IMR-90 (cell line): ENCODE results near the gene MASP2. TPM values are rescaled to one million over a fixed set of nuclear protein-coding genes. Genes with fewer than 3 reads are reported as not detected.

Experiments used
- ATAC-seq: fragments of 200-7000 bp; cut with Tn5 transposase; 2 replicates; pipeline ENCODE4 v1.9.1; 2020; ENCODE audit warnings: low read depth, mild to moderate bottlenecking, moderate library complexity
- BruUV-seq: library from RNA; stranded (reverse); fragments of 400-500 nt; replicated peaks from 2 replicates; lab custom pipeline; 2021; lab: Mats Ljungman, UMichigan
- CTCF ChIA-PET: fragments of 300-600 bp; formaldehyde crosslinking; extraction: SDS; loops from one replicate; lab custom pipeline; 2021; ENCODE audit warnings: antibody characterized with exemption; lab: Yijun Ruan, JAX
- POLR2A ChIA-PET: fragments of 300-600 bp; sonication (Branson Sonifier 250); formaldehyde crosslinking; loops from one replicate; lab custom pipeline; 2022; ENCODE audit warnings: antibody characterized with exemption; ENCODE audit not compliant: unreplicated experiment; lab: Charles Lee
- DNase-seq: peaks from one replicate; pipeline ENCODE4 v3.0.0; 2013
- H2AFZ ChIP-seq: replicated peaks from 2 replicates; pipeline ENCODE3; 2013; ENCODE audit warnings: low read length, mild to moderate bottlenecking; ENCODE audit not compliant: poor library complexity
- H2AK5ac ChIP-seq: 2 replicates; pipeline ENCODE4 v1.6.1; 2013; ENCODE audit warnings: low read depth, low read length, inconsistent platforms
- H2AK9ac ChIP-seq: replicated peaks from 2 replicates; pipeline ENCODE3; 2013; ENCODE audit warnings: mild to moderate bottlenecking, low read depth, low read length, moderate library complexity; ENCODE audit not compliant: poor library complexity
- H2BK120ac ChIP-seq: 2 replicates; pipeline ENCODE4 v1.6.1; 2013; ENCODE audit warnings: low read depth, low read length, inconsistent platforms
- H2BK15ac ChIP-seq: 3 replicates; pipeline ENCODE4 v1.6.1; 2013; ENCODE audit warnings: low read depth, low read length, inconsistent platforms
- H2BK20ac ChIP-seq: 2 replicates; pipeline ENCODE4 v1.6.1; 2013; ENCODE audit warnings: low read depth, mild to moderate bottlenecking, inconsistent platforms, low read length, moderate library complexity
- H2BK5ac ChIP-seq: 2 replicates; pipeline ENCODE4 v1.6.1; 2013; ENCODE audit warnings: mild to moderate bottlenecking, low read depth, low read length, inconsistent platforms; ENCODE audit not compliant: poor library complexity, severe bottlenecking
- H3K14ac ChIP-seq: replicated peaks from 2 replicates; pipeline ENCODE4 v1.6.1; 2013; ENCODE audit warnings: low read depth, low read length, inconsistent platforms
- H3K18ac ChIP-seq: 2 replicates; pipeline ENCODE4 v1.6.1; 2013; ENCODE audit warnings: low read depth, low read length, control low read depth
- H3K23ac ChIP-seq: 2 replicates; pipeline ENCODE4 v1.6.1; 2013; ENCODE audit warnings: low read depth, low read length, inconsistent platforms
- H3K27ac ChIP-seq: 2 replicates; pipeline ENCODE4 v1.5.1; 2013; ENCODE audit warnings: mild to moderate bottlenecking, control low read depth, low read length; ENCODE audit not compliant: insufficient read depth
- H3K27me3 ChIP-seq: 2 replicates; pipeline ENCODE4 v1.6.1; 2013; ENCODE audit warnings: low read length; ENCODE audit not compliant: control insufficient read depth, insufficient read depth
- H3K36me3 ChIP-seq: 2 replicates; pipeline ENCODE4 v1.6.1; 2013; ENCODE audit warnings: low read length, mixed read lengths; ENCODE audit not compliant: control insufficient read depth, insufficient read depth
- H3K4ac ChIP-seq: 2 replicates; pipeline ENCODE4 v1.6.1; 2013; ENCODE audit warnings: low read depth, low read length, inconsistent platforms
- H3K4me1 ChIP-seq: 2 replicates; pipeline ENCODE4 v1.6.1; 2013; ENCODE audit warnings: low read length, mixed read lengths; ENCODE audit not compliant: control insufficient read depth, insufficient read depth
- H3K4me2 ChIP-seq: 2 replicates; pipeline ENCODE4 v1.6.1; 2013; ENCODE audit warnings: low read depth, mild to moderate bottlenecking, control low read depth, low read length, moderate library complexity
- H3K4me3 ChIP-seq: 2 replicates; pipeline ENCODE4 v1.5.1; 2013; ENCODE audit warnings: low read depth, mild to moderate bottlenecking, control low read depth, low read length, moderate library complexity; ENCODE audit not compliant: insufficient read depth
- H3K56ac ChIP-seq: 2 replicates; pipeline ENCODE4 v1.6.1; 2013; ENCODE audit warnings: low read length, inconsistent platforms; ENCODE audit not compliant: insufficient read depth; ENCODE audit errors: extremely low read depth
- H3K79me1 ChIP-seq, 2 experiments: 2 replicates each; pipeline ENCODE4 v1.6.1; 2013; ENCODE audit warnings: low read length in 2 of 2, inconsistent platforms in 1 of 2, low read depth in 1 of 2
- H3K9ac ChIP-seq: 2 replicates; pipeline ENCODE4 v1.6.1; 2013; ENCODE audit warnings: low read depth, low read length, control low read depth
- H3K9me1 ChIP-seq: 2 replicates; pipeline ENCODE4 v1.6.1; 2013; ENCODE audit warnings: low read length, inconsistent platforms; ENCODE audit not compliant: insufficient read depth
- H3K9me3 ChIP-seq: 2 replicates; pipeline ENCODE4 v1.6.1; 2013; ENCODE audit warnings: low read length; ENCODE audit not compliant: control insufficient read depth, insufficient read depth
- H4K20me1 ChIP-seq: 2 replicates; pipeline ENCODE4 v1.6.1; 2013; ENCODE audit warnings: low read length, inconsistent platforms; ENCODE audit not compliant: insufficient read depth
- H4K5ac ChIP-seq: 2 replicates; pipeline ENCODE4 v1.6.1; 2013; ENCODE audit warnings: mild to moderate bottlenecking, low read depth, low read length, control low read depth
- H4K8ac ChIP-seq, 2 experiments: 2 replicates each; pipeline ENCODE4 v1.6.1; 2013; ENCODE audit warnings: low read depth in 2 of 2, low read length in 2 of 2, control low read depth in 1 of 2, inconsistent platforms in 1 of 2
- H4K91ac ChIP-seq: 2 replicates; pipeline ENCODE4 v1.6.1; 2013; ENCODE audit warnings: low read depth, low read length, inconsistent platforms; ENCODE audit not compliant: insufficient read depth
- BHLHE40 ChIP-seq: fragments of 150-350 bp; IDR thresholded peaks from 2 replicates; pipeline ENCODE4 v1.6.1; 2016; ENCODE audit warnings: mild to moderate bottlenecking, low read depth, low read length
- CEBPB ChIP-seq: IDR thresholded peaks from 2 replicates; pipeline ENCODE4 v1.6.1; 2012; ENCODE audit warnings: low read depth, low read length, improper control_type of control experiment
- CHD1 ChIP-seq: IDR thresholded peaks from 2 replicates; pipeline ENCODE4 v1.6.1; 2012; ENCODE audit warnings: low read depth, low read length, improper control_type of control experiment
- CTCF ChIP-seq: conservative IDR thresholded peaks from 2 replicates; pipeline ENCODE4 v1.5.1; 2012; ENCODE audit warnings: mild to moderate bottlenecking, low read depth, low read length, improper control_type of control experiment
- MAFK ChIP-seq: IDR thresholded peaks from 2 replicates; pipeline ENCODE4 v1.6.1; 2012; ENCODE audit warnings: low read depth, low read length, improper control_type of control experiment
- MAZ ChIP-seq: IDR thresholded peaks from 2 replicates; pipeline ENCODE4 v1.6.1; 2012; ENCODE audit warnings: low read depth, mild to moderate bottlenecking, low read length, improper control_type of control experiment, moderate library complexity, borderline replicate concordance
- MXI1 ChIP-seq: IDR thresholded peaks from 2 replicates; pipeline ENCODE4 v1.6.1; 2012; ENCODE audit warnings: low read depth, mild to moderate bottlenecking, low read length, moderate library complexity, borderline replicate concordance
- NFE2L2 ChIP-seq: fragments of 150-350 bp; IDR thresholded peaks from 2 replicates; pipeline ENCODE4 v1.6.1; 2016; ENCODE audit warnings: low read depth, mild to moderate bottlenecking, low read length
- POLR2A ChIP-seq: IDR thresholded peaks from 2 replicates; pipeline ENCODE4 v1.6.1; 2012; ENCODE audit warnings: mild to moderate bottlenecking, low read depth, low read length
- RAD21 ChIP-seq: IDR thresholded peaks from 2 replicates; pipeline ENCODE4 v1.6.1; 2012; ENCODE audit warnings: low read length, improper control_type of control experiment
- RCOR1 ChIP-seq: IDR thresholded peaks from 2 replicates; pipeline ENCODE4 v1.6.1; 2012; ENCODE audit warnings: mild to moderate bottlenecking, low read length, improper control_type of control experiment; ENCODE audit not compliant: insufficient replicate concordance
- RFX5 ChIP-seq: IDR thresholded peaks from 2 replicates; pipeline ENCODE4 v1.8.0; 2012; ENCODE audit warnings: low read depth, mild to moderate bottlenecking, low read length, moderate library complexity
- SMC3 ChIP-seq: fragments of 150-350 bp; IDR thresholded peaks from 2 replicates; pipeline ENCODE4 v1.6.1; 2016; ENCODE audit warnings: low read depth, mild to moderate bottlenecking, antibody characterized with exemption, low read length, moderate library complexity
- USF2 ChIP-seq: fragments of 150-350 bp; IDR thresholded peaks from 2 replicates; pipeline ENCODE4 v1.6.1; 2017; ENCODE audit warnings: mild to moderate bottlenecking, antibody characterized with exemption, low read length, low read depth
- WGBS, 2 experiments: methylation state at CpG; one replicate each; pipeline versions ENCODE4 v1.1.5 to v1.1.7; 2013; ENCODE audit warnings: missing lambda C conversion rate in 2 of 2; ENCODE audit not compliant: insufficient read length in 1 of 2; ENCODE audit errors: extremely low coverage in 2 of 2; 5-methylcytosine and 5-hydroxymethylcytosine counted together
- dilution Hi-C: fragments of 300-500 bp; cut with HindIII; formaldehyde crosslinking; loops from one replicate; pipeline ENCODE4 v1.14.3; 2018; ENCODE audit warnings: low sequenced_read_pairs; ENCODE audit not compliant: unreplicated experiment
- in situ Hi-C: fragments of 300-500 bp; cut with MboI; formaldehyde crosslinking; loops from 3 replicates; pipeline ENCODE4 v1.14.3; 2019; ENCODE audit warnings: low sequenced_read_pairs, inconsistent platforms, mixed read lengths
- intact Hi-C: fragments of 100-400 bp; cut with micrococcal nuclease; formaldehyde crosslinking; loops from 2 replicates; pipeline ENCODE4 v1.10.0; 2022
- polyA plus RNA-seq, 3 experiments: library from polyadenylated mRNA; depleted of rRNA; stranded (reverse); fragments of >200 nt; gene quantifications; 2 replicates each; pipeline ENCODE4 v1.2.3, GENCODE V29; 2012; ENCODE audit warnings: low replicate concordance in 1 of 3
- total RNA-seq: library from RNA; depleted of rRNA; stranded (reverse); fragments of >200 nt; gene quantifications from 2 replicates; pipeline ENCODE4 v1.2.3, GENCODE V29; 2012
- TF ChIP-seq, protein P1 (sequence below): fragments of 150-350 bp; IDR thresholded peaks from 2 replicates; pipeline ENCODE4 v1.6.1; 2016; ENCODE audit warnings: low read depth, mild to moderate bottlenecking, low read length, moderate library complexity, borderline replicate concordance

MASP2 gene
- total and polyA plus RNA-seq, 2 of the 4 experiments (the other 2 are of a cell fraction) = 0.03 TPM; not detected in 1

- H2AK9ac ChIP-seq = no peak overlapping the region
- dilution Hi-C loops = no loop called here
Measured at GRCh38 chr1:10986525-10986890, 60.5 kb downstream of the MASP2 start.

More at GRCh38 chr1:10986525-10986890, 60.5 kb downstream of the MASP2 start:
- no peak overlapping the region for H3K18ac ChIP-seq
- no peak overlapping the region for H2BK5ac ChIP-seq
- H2BK120ac ChIP-seq = no peak overlapping the region
- in situ Hi-C loops = no loop called here
- no peak overlapping the region for H2BK15ac ChIP-seq
- peaks cover 21% of the 10 kb centered on the region for H3K27me3 ChIP-seq
- no peak overlapping the region for H3K4me2 ChIP-seq
- H2AFZ ChIP-seq = no peak overlapping the region
- no peak overlapping the region for H4K91ac ChIP-seq
- H4K5ac ChIP-seq = no peak overlapping the region
- no peak overlapping the region for H3K14ac ChIP-seq
- no TSS peak for BruUV-seq
- no peak overlapping the region for H3K9ac ChIP-seq
- H3K27ac ChIP-seq = no peak overlapping the region
- no peaks in the 10 kb centered on the region for H3K9me1 ChIP-seq
- ChIA-PET CTCF (no interaction called here), POLR2A (no interaction called here)
- H3K36me3 ChIP-seq = no peaks in the 10 kb centered on the region
- TF ChIP-seq, protein P1, sequence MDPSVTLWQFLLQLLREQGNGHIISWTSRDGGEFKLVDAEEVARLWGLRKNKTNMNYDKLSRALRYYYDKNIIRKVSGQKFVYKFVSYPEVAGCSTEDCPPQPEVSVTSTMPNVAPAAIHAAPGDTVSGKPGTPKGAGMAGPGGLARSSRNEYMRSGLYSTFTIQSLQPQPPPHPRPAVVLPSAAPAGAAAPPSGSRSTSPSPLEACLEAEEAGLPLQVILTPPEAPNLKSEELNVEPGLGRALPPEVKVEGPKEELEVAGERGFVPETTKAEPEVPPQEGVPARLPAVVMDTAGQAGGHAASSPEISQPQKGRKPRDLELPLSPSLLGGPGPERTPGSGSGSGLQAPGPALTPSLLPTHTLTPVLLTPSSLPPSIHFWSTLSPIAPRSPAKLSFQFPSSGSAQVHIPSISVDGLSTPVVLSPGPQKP = no peak
- TF ChIP-seq MXI1 (no peak), POLR2A (no peak), RCOR1 (no peak), CEBPB (no peak), MAFK (no peak), MAZ (no peak), RAD21 (no peak), USF2 (no peak), SMC3 (no peak), BHLHE40 (no peak), CHD1 (no peak), NFE2L2 (no peak), CTCF (no peak), RFX5 (no peak)
- H4K8ac ChIP-seq = no peak overlapping the region
- ATAC-seq (no peak), DNase-seq (no peak)
- no peaks in the 10 kb centered on the region for H3K79me1 ChIP-seq
- no peak overlapping the region for H2AK5ac ChIP-seq
- H3K4ac ChIP-seq = no peak overlapping the region
- no peaks in the 10 kb centered on the region for H4K20me1 ChIP-seq
- H3K9me3 ChIP-seq = no peaks in the 10 kb centered on the region
- no peak overlapping the region for H3K23ac ChIP-seq
- H3K56ac ChIP-seq = no peak overlapping the region
- H2BK20ac ChIP-seq = no peak overlapping the region
- no peaks in the 10 kb centered on the region for H3K4me1 ChIP-seq
- intact Hi-C loops = no loop called here
- 60% methylated on average over 6 of the region's 7 CpGs; no CpG with 5 or more reads in 1 of the 2 experiments for WGBS, 2 experiments
- H3K4me3 ChIP-seq = no peak overlapping the region
